ENCODE data around the gene PYCARD. TPM values are rescaled to one million over a fixed set of nuclear protein-coding genes. Genes with fewer than 3 reads are reported as not detected.

PYCARD gene
- total and polyA plus RNA-seq, 10 of the 15 experiments (the other 5 are each of a cell fraction or from before 2014, with no cell fraction given), result 5.1 to 106 (median 45.9) TPM

DNA sequence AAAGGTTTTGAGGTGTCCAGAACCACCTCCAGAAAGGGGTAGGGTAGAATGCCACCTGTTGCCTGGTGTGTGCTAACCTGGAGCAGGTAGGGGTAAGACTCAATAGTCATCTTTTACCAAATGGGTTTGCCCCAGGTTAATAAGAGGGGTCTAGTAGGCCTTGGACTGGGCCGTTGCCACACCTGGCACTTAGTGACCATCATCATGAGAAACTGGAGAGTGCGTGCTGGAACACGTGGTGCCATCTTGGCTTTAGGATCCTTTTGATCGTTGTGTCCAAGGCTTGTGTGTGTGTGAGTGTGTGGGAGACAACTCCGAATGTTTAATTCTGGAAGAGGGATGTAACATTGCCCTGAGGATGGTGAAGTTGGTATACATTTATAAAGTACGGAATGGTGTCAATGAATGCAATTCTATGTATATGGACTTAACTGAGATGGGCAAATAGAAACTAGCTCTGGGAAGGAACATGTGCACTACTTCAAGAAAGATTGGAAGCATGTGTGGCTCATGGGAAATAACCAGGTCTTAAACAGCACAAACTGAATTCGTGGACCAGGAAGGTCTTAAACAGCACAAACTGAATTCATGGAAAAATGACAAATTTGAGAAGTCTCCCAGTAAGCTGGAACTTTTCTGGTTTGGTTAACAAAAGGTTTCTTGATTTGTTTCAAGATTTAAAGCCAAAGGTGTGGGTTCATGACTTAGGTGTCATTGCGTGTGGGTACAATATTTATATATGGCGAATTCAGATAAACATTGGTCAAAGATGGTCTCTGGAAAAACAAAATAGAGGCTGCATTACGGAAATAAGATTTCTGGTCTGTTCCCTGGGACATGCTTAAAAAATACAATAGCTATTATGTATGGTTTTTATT is 15.4 kb downstream of the PYCARD start:
- ChIA-PET SMC1A (ENCODE audit: uncharacterized antibody, unreplicated experiment) (interaction anchor here (0.6 to 1.3 kb wide), 2 partner anchors 14 to 24 kb away, joined by 3 read pairs; no protein-coding TSS in a partner anchor), RAD21 (ENCODE audit: unreplicated experiment) (no interaction called here), POLR2A (interaction anchor here (0.5 kb wide), 1 partner anchor 68 kb away, joined by 4 read pairs; no protein-coding TSS in a partner anchor), CTCF (interaction anchor here (0.7 to 1.4 kb wide), 5 partner anchors 9 to 255 kb away, joined by 3 to 5 read pairs (median 3); partner anchors contain the start of gene ZNF843)
- Histone ChIP-seq H3K9me3 (replicated peaks; ENCODE audit: control insufficient read depth, insufficient read depth, low read length) (no peaks in the 10 kb centered on the region), H4K20me1 (ENCODE audit: control insufficient read depth, insufficient read depth) (peaks cover 16% of the 10 kb centered on the region), H3K4me2 (ENCODE audit: control insufficient read depth, insufficient read depth) (no peak overlapping the region; the same call in 1 of the 2 replicates), H3K4me3 (no peak overlapping the region), H3K27me3 (replicated peaks in 1 of 2; ENCODE audit: control insufficient read depth in 2 of 2, insufficient read depth in 2 of 2, low read length in 1 of 2) (no peaks in the 10 kb centered on the region), H3K27ac (ENCODE audit: control insufficient read depth, insufficient read depth) (no peak overlapping the region), H3K36me3 (ENCODE audit: control insufficient read depth in 2 of 2, insufficient read depth in 2 of 2, low read length in 1 of 2) (peaks cover 40 to 75% of the 10 kb centered on the region in 2 experiments), H2AFZ (ENCODE audit: control insufficient read depth, low read depth, low read length) (no peak overlapping the region), H3K79me2 (ENCODE audit: control insufficient read depth, insufficient read depth, low read length) (peaks cover 66% of the 10 kb centered on the region), H3K9ac (ENCODE audit: control insufficient read depth, insufficient read depth, low read length) (no peak overlapping the region), H3K4me1 (ENCODE audit: control insufficient read depth, insufficient read depth, low read length) (peaks cover 4% of the 10 kb centered on the region)
- TF ChIP-seq PML (IDR thresholded peaks at IDR 0.05; ENCODE audit: low read length) (peak; percentile 58; the same call in 1 of the 2 replicates), POU2F2 (IDR thresholded peaks at IDR 0.05; ENCODE audit: borderline replicate concordance, low read depth, low read length) (peak; percentile 26; the same call in 1 of the 3 replicates), POLR2AphosphoS5 (IDR thresholded peaks at IDR 0.05; ENCODE audit: low read length) (peak; percentile 84), ZNF207 (IDR thresholded peaks at IDR 0.05; ENCODE audit: borderline replicate concordance) (no peak), POLR2A (IDR thresholded peaks at IDR 0.05; ENCODE audit: low read depth, low read length) (peak; percentile 72), RUNX3 (IDR thresholded peaks at IDR 0.05; ENCODE audit: low read length) (peak; percentile 6; the same call in 1 of the 2 replicates), HDAC2 (IDR thresholded peaks at IDR 0.05) (no peak), POLR2AphosphoS2 (IDR thresholded peaks at IDR 0.05; ENCODE audit: low read depth, low read length) (peak; percentile 72; the same call in 1 of the 2 replicates)
- TF ChIP-seq, protein P1, sequence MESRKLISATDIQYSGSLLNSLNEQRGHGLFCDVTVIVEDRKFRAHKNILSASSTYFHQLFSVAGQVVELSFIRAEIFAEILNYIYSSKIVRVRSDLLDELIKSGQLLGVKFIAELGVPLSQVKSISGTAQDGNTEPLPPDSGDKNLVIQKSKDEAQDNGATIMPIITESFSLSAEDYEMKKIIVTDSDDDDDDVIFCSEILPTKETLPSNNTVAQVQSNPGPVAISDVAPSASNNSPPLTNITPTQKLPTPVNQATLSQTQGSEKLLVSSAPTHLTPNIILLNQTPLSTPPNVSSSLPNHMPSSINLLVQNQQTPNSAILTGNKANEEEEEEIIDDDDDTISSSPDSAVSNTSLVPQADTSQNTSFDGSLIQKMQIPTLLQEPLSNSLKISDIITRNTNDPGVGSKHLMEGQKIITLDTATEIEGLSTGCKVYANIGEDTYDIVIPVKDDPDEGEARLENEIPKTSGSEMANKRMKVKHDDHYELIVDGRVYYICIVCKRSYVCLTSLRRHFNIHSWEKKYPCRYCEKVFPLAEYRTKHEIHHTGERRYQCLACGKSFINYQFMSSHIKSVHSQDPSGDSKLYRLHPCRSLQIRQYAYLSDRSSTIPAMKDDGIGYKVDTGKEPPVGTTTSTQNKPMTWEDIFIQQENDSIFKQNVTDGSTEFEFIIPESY (IDR thresholded peaks at IDR 0.05), result no peak
- TF ChIP-seq, protein P2, sequence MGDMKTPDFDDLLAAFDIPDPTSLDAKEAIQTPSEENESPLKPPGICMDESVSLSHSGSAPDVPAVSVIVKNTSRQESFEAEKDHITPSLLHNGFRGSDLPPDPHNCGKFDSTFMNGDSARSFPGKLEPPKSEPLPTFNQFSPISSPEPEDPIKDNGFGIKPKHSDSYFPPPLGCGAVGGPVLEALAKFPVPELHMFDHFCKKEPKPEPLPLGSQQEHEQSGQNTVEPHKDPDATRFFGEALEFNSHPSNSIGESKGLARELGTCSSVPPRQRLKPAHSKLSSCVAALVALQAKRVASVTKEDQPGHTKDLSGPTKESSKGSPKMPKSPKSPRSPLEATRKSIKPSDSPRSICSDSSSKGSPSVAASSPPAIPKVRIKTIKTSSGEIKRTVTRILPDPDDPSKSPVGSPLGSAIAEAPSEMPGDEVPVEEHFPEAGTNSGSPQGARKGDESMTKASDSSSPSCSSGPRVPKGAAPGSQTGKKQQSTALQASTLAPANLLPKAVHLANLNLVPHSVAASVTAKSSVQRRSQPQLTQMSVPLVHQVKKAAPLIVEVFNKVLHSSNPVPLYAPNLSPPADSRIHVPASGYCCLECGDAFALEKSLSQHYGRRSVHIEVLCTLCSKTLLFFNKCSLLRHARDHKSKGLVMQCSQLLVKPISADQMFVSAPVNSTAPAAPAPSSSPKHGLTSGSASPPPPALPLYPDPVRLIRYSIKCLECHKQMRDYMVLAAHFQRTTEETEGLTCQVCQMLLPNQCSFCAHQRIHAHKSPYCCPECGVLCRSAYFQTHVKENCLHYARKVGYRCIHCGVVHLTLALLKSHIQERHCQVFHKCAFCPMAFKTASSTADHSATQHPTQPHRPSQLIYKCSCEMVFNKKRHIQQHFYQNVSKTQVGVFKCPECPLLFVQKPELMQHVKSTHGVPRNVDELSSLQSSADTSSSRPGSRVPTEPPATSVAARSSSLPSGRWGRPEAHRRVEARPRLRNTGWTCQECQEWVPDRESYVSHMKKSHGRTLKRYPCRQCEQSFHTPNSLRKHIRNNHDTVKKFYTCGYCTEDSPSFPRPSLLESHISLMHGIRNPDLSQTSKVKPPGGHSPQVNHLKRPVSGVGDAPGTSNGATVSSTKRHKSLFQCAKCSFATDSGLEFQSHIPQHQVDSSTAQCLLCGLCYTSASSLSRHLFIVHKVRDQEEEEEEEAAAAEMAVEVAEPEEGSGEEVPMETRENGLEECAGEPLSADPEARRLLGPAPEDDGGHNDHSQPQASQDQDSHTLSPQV (IDR thresholded peaks at IDR 0.05), result no peak
- 80% methylated on average over 10 of the region's 10 CpGs for WGBS (ENCODE audit: insufficient coverage, insufficient replicate concordance, low lambda C conversion rate, missing lambda C conversion rate)
- in situ Hi-C loops (cut with MboI) (no loop called here), intact Hi-C loops (cut with micrococcal nuclease; ENCODE audit: unreplicated experiment) (loop anchor here (10.0 kb wide), 1 partner anchor 688 kb away; the partner anchor contains the start of gene ZNF267)
- FAIRE-seq (no peak), DNase-seq (ENCODE audit: low read depth, low spot score) (no peak), ATAC-seq (0 out of 3 replicates have a peak, but pooled peaks have one; percentile 4)
- TSS peak; percentile 2 for BruUV-seq (replicated peaks)
